Measurements from ENCODE around the gene MTG2. TPM values are rescaled to one million over a fixed set of nuclear protein-coding genes. Genes with fewer than 3 reads are reported as not detected.

The MTG2 gene
- total and polyA plus RNA-seq, 4 donors = 5.3 to 55.3 (median 29.0) TPM

DNA sequence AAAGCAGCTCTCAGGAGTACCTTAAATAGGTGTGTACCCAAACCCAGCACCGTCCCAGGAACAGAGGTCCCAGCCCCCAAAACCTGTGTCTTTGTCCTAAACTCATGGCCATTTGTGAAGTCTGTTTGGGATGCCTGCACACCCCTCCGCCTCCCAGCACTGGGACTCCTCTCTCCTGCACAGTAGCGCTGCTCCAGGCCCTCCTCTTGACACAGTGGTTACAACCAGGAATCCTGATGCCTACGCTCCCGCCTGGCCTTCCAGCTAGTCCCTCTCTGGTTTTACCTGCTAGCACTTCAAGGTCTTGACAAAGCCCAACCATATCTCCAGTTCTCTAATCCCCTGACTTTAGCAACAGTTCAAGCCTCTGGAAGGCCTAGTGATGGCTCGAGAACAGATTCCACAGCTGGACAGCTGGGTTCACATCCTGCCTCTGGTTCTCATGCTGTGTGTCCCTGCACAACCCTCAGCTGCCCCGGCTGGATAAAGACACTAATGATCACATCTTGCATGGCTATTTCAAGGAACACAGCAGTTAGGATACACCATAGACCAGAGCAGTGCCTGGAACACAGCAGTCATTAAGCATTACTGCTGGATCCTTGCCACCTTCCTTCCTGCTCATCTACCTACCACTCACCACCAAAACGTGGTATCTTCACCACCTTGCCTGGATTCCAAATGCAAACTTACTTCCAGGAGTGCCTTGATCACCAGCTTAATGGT, 45.2 kb upstream of the MTG2 start:
- Histone ChIP-seq H3K9me3 (ENCODE audit: control insufficient read depth, low read length) (no peaks in the 10 kb centered on the region), H3K27ac (ENCODE audit: low read depth in 1 of 2, low read length in 2 of 2) (no peak overlapping the region), H3K4me3 (ENCODE audit: low read length in 2 of 2) (no peak overlapping the region), H3K4me1 (ENCODE audit: control insufficient read depth in 1 of 2, insufficient read depth in 2 of 2, low read length in 2 of 2) (no peaks in the 10 kb centered on the region), H3K36me3 (ENCODE audit: control insufficient read depth in 1 of 2, insufficient read depth in 2 of 2, low read length in 1 of 2) (peaks cover 0 to 20% of the 10 kb centered on the region in 2 donors), H3K27me3 (ENCODE audit: control insufficient read depth in 1 of 2, insufficient read depth in 2 of 2, low read length in 1 of 2) (no peaks in the 10 kb centered on the region)
- no peak for DNase-seq
- intact Hi-C loops (cut with DNase I) = loop anchor here (2.0 to 5.0 kb wide), 4 partner anchors 70 to 127 kb away; partner anchors contain the start of gene TAF4 (in 2 of the 2)
- ATAC-seq (ENCODE audit: low FRiP score) = no peak
- WGBS, 2 donors = 79 to 83% methylated on average over 8 of the region's 8 CpGs

DNA sequence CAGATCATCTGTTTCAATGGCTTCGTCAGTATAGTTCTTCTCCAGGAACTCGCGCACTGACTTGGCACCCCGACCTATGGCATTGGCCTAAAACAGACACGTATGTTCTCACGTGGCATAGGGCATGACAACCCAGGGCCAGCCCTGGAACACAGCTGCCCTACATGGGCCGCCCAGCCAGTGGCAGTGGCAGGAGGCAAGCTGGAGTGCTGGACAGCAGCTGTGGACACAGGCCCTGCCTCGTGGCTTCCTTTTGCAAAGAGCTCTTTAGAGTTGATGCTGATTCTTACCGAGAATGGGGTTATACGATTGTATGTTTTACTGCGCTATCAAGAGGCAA, 44.7 kb upstream of the MTG2 start:
- peaks cover 0 to 20% of the 10 kb centered on the region in 2 donors for H3K36me3 ChIP-seq (ENCODE audit: control insufficient read depth in 1 of 2, insufficient read depth in 2 of 2, low read length in 1 of 2)
- 75 to 86% methylated on average over 11 of the region's 11 CpGs for WGBS, 2 donors
- ATAC-seq (ENCODE audit: low FRiP score) (no peak), DNase-seq (no peak)
- intact Hi-C loops (cut with DNase I) = loop anchor here (5.0 kb wide), 3 partner anchors 71 to 126 kb away; partner anchors contain the start of gene TAF4 (in 2 of the 2)
- no peaks in the 10 kb centered on the region for H3K9me3 ChIP-seq (ENCODE audit: control insufficient read depth, low read length)
- no peaks in the 10 kb centered on the region for H3K27me3 ChIP-seq (ENCODE audit: control insufficient read depth in 1 of 2, insufficient read depth in 2 of 2, low read length in 1 of 2)
- H3K4me1 ChIP-seq (ENCODE audit: control insufficient read depth in 1 of 2, insufficient read depth in 2 of 2, low read length in 2 of 2) = no peaks in the 10 kb centered on the region
- no peak overlapping the region for H3K27ac ChIP-seq (ENCODE audit: low read depth in 1 of 2, low read length in 2 of 2)
- H3K4me3 ChIP-seq (ENCODE audit: low read length in 2 of 2) = no peak overlapping the region

DNA sequence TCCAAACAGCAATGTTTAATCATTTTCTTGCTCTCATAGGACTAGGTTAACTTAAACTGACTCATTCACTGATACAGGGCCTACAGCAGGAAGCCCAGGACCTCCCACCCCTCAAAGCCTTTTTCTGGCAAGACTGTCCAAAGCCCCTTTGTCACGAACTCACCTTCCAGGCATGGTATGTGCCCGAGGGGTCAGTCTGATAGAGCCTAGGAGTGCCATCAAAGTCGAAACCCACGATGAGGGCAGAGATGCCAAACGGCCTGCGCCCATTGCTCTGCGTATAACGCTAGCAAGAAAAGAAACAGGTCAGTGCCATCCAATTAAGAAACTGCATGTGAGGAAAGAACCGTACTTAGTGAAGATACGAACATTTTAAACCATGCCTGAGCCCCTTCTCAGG, 43.9 kb upstream of the MTG2 start:
- Histone ChIP-seq H3K27ac (ENCODE audit: low read depth in 1 of 2, low read length in 2 of 2) (no peak overlapping the region), H3K9me3 (ENCODE audit: control insufficient read depth, low read length) (no peaks in the 10 kb centered on the region), H3K36me3 (ENCODE audit: control insufficient read depth in 1 of 2, insufficient read depth in 2 of 2, low read length in 1 of 2) (peaks cover 0 to 18% of the 10 kb centered on the region in 2 donors), H3K27me3 (ENCODE audit: control insufficient read depth in 1 of 2, insufficient read depth in 2 of 2, low read length in 1 of 2) (no peaks in the 10 kb centered on the region), H3K4me3 (ENCODE audit: low read length in 2 of 2) (no peak overlapping the region), H3K4me1 (ENCODE audit: control insufficient read depth in 1 of 2, insufficient read depth in 2 of 2, low read length in 2 of 2) (no peaks in the 10 kb centered on the region)
- WGBS, 2 donors = 85 to 88% methylated on average over 10 of the region's 10 CpGs
- intact Hi-C loops (cut with DNase I) = loop anchor here (5.0 kb wide), 3 partner anchors 72 to 127 kb away; partner anchors contain the start of gene TAF4 (in 2 of the 2)
- ATAC-seq (ENCODE audit: low FRiP score) (no peak), DNase-seq (no peak)

DNA sequence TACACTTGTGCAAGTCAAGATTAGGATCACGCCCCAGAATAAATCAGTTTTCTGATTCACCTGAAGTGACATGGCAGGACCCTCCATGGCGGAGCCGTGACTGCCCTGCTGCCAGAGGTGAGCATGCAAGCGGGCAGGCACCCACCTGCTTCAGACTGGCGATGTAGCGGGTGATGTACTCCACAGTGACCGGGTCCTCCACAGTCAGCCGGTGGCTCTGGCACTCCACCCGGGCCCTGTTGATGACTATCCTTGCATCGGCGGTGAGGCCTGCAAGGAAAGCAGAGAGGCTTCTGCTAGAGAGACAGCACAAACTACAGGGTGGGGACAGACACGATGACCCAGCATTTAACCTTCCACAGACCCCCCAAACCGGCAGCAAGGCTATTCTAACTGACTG, 43.2 kb upstream of the MTG2 start:
- Histone ChIP-seq H3K27me3 (ENCODE audit: control insufficient read depth in 1 of 2, insufficient read depth in 2 of 2, low read length in 1 of 2) (no peaks in the 10 kb centered on the region), H3K36me3 (ENCODE audit: control insufficient read depth in 1 of 2, insufficient read depth in 2 of 2, low read length in 1 of 2) (peaks cover 0 to 16% of the 10 kb centered on the region in 2 donors), H3K4me3 (ENCODE audit: low read length in 2 of 2) (no peak overlapping the region), H3K27ac (ENCODE audit: low read depth in 1 of 2, low read length in 2 of 2) (no peak overlapping the region), H3K9me3 (ENCODE audit: control insufficient read depth, low read length) (no peaks in the 10 kb centered on the region), H3K4me1 (ENCODE audit: control insufficient read depth in 1 of 2, insufficient read depth in 2 of 2, low read length in 2 of 2) (no peaks in the 10 kb centered on the region)
- 85 to 91% methylated on average over 12 to 13 of the region's 13 CpGs for WGBS, 2 donors
- intact Hi-C loops (cut with DNase I) = loop anchor here (5.0 kb wide), 4 partner anchors 43 to 127 kb away; partner anchors contain the start of genes TAF4 (in 2 of the 2) and MTG2 (in 1 of the 2)
- ATAC-seq (ENCODE audit: low FRiP score) (no peak), DNase-seq (no peak)

DNA sequence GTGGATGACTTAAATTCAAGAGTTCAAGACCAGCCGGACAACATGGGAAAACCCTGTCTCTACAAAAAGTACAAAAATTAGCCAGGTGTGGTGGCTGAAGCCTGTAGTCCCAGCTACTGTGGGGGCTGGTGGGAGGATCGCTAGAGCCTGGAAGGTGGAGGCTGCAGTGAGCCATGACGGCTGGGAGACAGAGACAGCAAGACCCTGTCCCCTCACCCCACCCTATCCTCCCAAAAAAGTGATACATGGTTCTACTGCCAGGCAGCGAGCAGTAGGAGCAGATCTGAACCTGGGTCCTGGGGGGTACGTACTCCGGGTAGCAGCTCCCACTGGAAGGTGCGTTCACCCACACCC, 41.8 kb upstream of the MTG2 start:
- H3K9me3 ChIP-seq (ENCODE audit: control insufficient read depth, low read length) = no peaks in the 10 kb centered on the region
- no peaks in the 10 kb centered on the region for H3K27me3 ChIP-seq (ENCODE audit: control insufficient read depth in 1 of 2, insufficient read depth in 2 of 2, low read length in 1 of 2)
- no peak overlapping the region for H3K27ac ChIP-seq (ENCODE audit: low read depth in 1 of 2, low read length in 2 of 2)
- no peak for ATAC-seq (ENCODE audit: low FRiP score)
- no peak for DNase-seq
- peaks cover 0 to 16% of the 10 kb centered on the region in 2 donors for H3K36me3 ChIP-seq (ENCODE audit: control insufficient read depth in 1 of 2, insufficient read depth in 2 of 2, low read length in 1 of 2)
- H3K4me1 ChIP-seq (ENCODE audit: control insufficient read depth in 1 of 2, insufficient read depth in 2 of 2, low read length in 2 of 2) = no peaks in the 10 kb centered on the region
- 72 to 80% methylated on average over 7 of the region's 7 CpGs for WGBS, 2 donors
- no peak overlapping the region for H3K4me3 ChIP-seq (ENCODE audit: low read length in 2 of 2)
- intact Hi-C loops (cut with DNase I) = loop anchor here in 1 of 2 donors (5.0 kb wide), 1 partner anchor 41 kb away; the partner anchor contains the start of gene MTG2

DNA sequence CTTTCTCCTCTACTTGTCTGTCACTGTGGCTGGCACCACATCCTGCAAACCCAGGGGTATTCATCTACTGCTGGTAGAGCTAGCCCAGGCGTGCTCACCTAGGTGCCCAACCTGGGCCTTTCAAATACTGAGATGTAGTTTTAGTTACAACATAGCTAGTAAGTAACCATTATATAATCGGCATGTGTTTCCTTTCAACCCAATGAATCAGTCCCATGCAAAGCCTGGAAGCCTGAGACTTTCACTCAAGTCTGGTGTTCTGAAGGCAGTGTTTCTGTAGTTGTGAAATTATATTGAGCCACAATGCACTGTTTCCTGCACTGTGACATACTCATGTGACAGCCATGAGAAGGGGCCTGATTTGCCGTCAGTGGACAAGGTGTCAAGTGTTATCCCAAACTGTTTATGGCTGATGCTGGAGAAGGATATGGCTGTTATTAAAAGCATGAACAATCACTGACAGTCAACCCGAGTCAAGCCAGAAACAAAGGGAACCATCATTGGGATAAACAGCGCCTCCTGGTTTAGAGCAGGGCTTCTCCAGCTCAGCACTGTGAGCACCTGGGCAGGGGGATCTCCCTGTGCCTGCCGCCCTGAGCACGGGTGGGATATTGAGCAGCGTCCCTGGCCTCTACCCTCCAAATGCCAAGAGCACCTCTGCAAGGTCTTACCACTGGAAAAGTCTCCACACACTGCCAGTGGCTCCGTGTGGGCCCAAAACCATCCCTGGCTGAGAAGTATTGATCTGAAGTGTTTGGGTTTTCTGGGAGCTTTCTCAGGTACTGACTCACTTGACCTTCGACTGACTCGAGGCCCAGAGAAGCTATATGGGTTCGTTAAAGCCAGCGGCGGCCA, 41.2 kb upstream of the MTG2 start:
- Histone ChIP-seq H3K27me3 (ENCODE audit: control insufficient read depth in 1 of 2, insufficient read depth in 2 of 2, low read length in 1 of 2) (no peaks in the 10 kb centered on the region), H3K36me3 (ENCODE audit: control insufficient read depth in 1 of 2, insufficient read depth in 2 of 2, low read length in 1 of 2) (peaks cover 0 to 16% of the 10 kb centered on the region in 2 donors), H3K4me1 (ENCODE audit: control insufficient read depth in 1 of 2, insufficient read depth in 2 of 2, low read length in 2 of 2) (no peaks in the 10 kb centered on the region), H3K9me3 (ENCODE audit: control insufficient read depth, low read length) (no peaks in the 10 kb centered on the region), H3K27ac (ENCODE audit: low read depth in 1 of 2, low read length in 2 of 2) (no peak overlapping the region), H3K4me3 (ENCODE audit: low read length in 2 of 2) (peak overlapping the region; percentile 96 to 98)
- intact Hi-C loops (cut with DNase I) = loop anchor here in 1 of 2 donors (5.0 kb wide), 1 partner anchor 41 kb away; the partner anchor contains the start of gene MTG2
- ATAC-seq (ENCODE audit: low FRiP score) = no peak
- 21 to 25% methylated on average over 14 of the region's 14 CpGs for WGBS, 2 donors
- no peak for DNase-seq

DNA sequence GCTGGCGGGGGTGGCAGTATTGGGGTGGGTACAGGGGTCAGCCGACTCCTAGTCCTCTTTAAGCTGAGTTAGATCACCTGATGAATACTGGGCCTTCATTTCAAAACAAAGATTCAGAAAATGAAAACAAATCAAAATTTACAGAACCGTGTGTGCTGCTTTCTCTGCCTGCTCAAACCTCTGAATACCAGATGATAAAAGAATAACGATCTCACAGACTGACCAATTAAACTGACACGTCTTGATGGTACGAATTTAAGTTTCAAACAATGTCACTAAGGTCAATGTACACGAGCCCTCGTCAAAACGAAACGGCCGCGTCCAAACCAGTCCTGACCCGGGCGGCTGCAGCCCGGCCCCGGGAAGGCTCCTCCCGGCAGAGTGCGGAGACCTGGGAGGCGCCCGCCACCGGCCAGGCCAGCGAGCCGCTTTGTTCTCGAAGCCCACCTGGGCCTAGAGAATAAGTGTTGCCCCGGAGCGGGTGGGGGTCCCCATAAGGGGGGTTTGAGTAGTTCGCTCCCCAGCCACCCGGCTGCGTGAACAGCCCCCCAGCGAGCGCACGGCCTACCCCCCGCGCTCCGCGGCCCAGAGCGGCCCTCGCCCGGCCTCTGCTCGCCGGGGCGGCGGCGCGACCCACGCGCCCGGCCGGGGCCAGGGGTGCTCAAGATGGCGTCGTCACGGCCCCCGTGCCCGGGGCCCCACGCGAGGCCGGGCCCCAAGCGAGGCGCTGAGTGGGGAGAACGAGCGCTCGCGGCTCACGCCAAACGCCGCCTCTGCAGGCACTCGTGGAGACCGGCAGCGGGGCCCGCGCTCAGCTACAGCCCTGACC, 40.4 kb upstream of the MTG2 start:
- intact Hi-C loops (cut with DNase I) = loop anchor here in 1 of 2 donors (5.0 kb wide), 1 partner anchor 40 kb away; the partner anchor contains the start of gene MTG2
- Histone ChIP-seq H3K4me3 (ENCODE audit: low read length in 2 of 2) (peak overlapping the region; percentile 96 to 98), H3K27ac (ENCODE audit: low read depth in 1 of 2, low read length in 2 of 2) (peak overlapping the region; percentile 41 to 93), H3K36me3 (ENCODE audit: control insufficient read depth in 1 of 2, insufficient read depth in 2 of 2, low read length in 1 of 2) (peaks cover 0 to 16% of the 10 kb centered on the region in 2 donors), H3K9me3 (ENCODE audit: control insufficient read depth, low read length) (no peaks in the 10 kb centered on the region), H3K4me1 (ENCODE audit: control insufficient read depth in 1 of 2, insufficient read depth in 2 of 2, low read length in 2 of 2) (no peaks in the 10 kb centered on the region), H3K27me3 (ENCODE audit: control insufficient read depth in 1 of 2, insufficient read depth in 2 of 2, low read length in 1 of 2) (no peaks in the 10 kb centered on the region)
- no peak for DNase-seq
- peak; percentile 27 for ATAC-seq (ENCODE audit: low FRiP score)
- 0% methylated on average over 52 to 71 of the region's 71 CpGs for WGBS, 2 donors
